Midbrain (tissue), 1 donor: ENCODE results near the gene TASP1.
"Not testable (repeated sequence)": the region's sequence is repeated elsewhere in the genome, so short reads cannot be mapped to it uniquely, and the experiment has no call there.

Experiments used
- DNase-seq: peaks from one replicate; lab custom pipeline; 2025; lab: John Stamatoyannopoulos, UW

Gene TASP1

GRCh38 chr20:13493143-13493542, 145.6 kb downstream of the TASP1 start:
- DNase-seq, result no peak

GRCh38 chr20:13492001-13492481, 146.7 kb downstream of the TASP1 start:
- DNase-seq, result peak; percentile 23

GRCh38 chr20:13487202-13487601, 151.5 kb downstream of the TASP1 start:
- DNase-seq, result no peak

- no peak for DNase-seq
Measured at GRCh38 chr20:13486694-13487093, 152.0 kb downstream of the TASP1 start.

GRCh38 chr20:13485576-13485975, 153.2 kb downstream of the TASP1 start:
- DNase-seq, result no peak

GRCh38 chr20:13485019-13485418, 153.7 kb downstream of the TASP1 start:
- not testable (repeated sequence) for DNase-seq

- not testable (repeated sequence) for DNase-seq
Measured at GRCh38 chr20:13483472-13483871, 155.3 kb downstream of the TASP1 start.

- DNase-seq, result no peak
Measured at GRCh38 chr20:13478366-13478765, 160.4 kb downstream of the TASP1 start.

GRCh38 chr20:13474467-13474866, 164.3 kb downstream of the TASP1 start:
- no peak for DNase-seq

GRCh38 chr20:13469262-13469661, 169.5 kb downstream of the TASP1 start:
- DNase-seq, result no peak

GRCh38 chr20:13468166-13468565, 170.6 kb downstream of the TASP1 start:
- no peak for DNase-seq

- no peak for DNase-seq
Measured at GRCh38 chr20:13464702-13465101, 174.0 kb downstream of the TASP1 start.

GRCh38 chr20:13461849-13462458, 176.8 kb downstream of the TASP1 start:
- no peak for DNase-seq

GRCh38 chr20:13458860-13459451, 179.8 kb downstream of the TASP1 start:
- no peak for DNase-seq

- no peak for DNase-seq
Measured at GRCh38 chr20:13457487-13457886, 181.2 kb downstream of the TASP1 start.

GRCh38 chr20:13455713-13456112, 183.0 kb downstream of the TASP1 start:
- DNase-seq, result no peak

- no peak for DNase-seq
Measured at GRCh38 chr20:13453367-13453766, 185.4 kb downstream of the TASP1 start.

GRCh38 chr20:13452470-13453124, 186.1 kb downstream of the TASP1 start:
- DNase-seq, result no peak

- DNase-seq, result no peak
Measured at GRCh38 chr20:13449868-13450434, 188.8 kb downstream of the TASP1 start.

GRCh38 chr20:13447385-13448180, 191.1 kb downstream of the TASP1 start:
- DNase-seq, result peak; percentile 37

GRCh38 chr20:13443690-13444089, 195.0 kb downstream of the TASP1 start:
- DNase-seq, result no peak

- no peak for DNase-seq
Measured at GRCh38 chr20:13442986-13443385, 195.7 kb downstream of the TASP1 start.
